GM13977 (cell line): Measurements from ENCODE around the gene ACP4.

Source experiments
- DNase-seq: peaks from one replicate; pipeline ENCODE4 v3.0.0; 2012; ENCODE audit warnings: low spot score
- in situ Hi-C: fragments of 300-500 bp; cut with MboI; formaldehyde crosslinking; loops from one replicate; pipeline ENCODE4 v1.12.0; 2022; ENCODE audit warnings: low sequenced_read_pairs, low pct_unique_long_range_greater_than_20kb, mixed read lengths, inconsistent platforms; ENCODE audit not compliant: unreplicated experiment
- TF ChIP-seq, protein P1 (sequence below): IDR thresholded peaks from 2 replicates; pipeline ENCODE4 v1.5.1; 2012; ENCODE audit warnings: mild to moderate bottlenecking, control low read depth; ENCODE audit not compliant: insufficient read depth; ENCODE audit errors: extremely low read depth, missing control alignments

The ACP4 gene

DNA sequence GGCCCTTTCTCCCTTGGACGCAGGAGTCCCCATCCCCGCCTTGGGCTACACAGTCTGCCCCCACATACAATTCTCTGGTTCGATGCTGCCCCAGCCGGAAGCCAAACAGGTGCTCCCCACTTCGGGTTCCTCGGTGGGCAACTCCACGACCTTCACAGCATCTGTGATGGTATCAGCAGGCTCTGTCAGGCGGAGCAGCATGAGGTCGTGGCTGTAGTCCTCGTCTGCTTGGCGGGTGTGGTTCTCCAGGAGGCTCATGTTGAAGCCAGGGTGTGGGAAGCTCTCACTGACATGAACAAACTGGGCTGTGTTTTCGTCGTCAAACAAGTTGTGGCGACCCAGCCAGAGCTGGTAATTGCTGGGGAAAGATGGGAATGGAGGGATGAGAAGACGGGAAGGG lies 29.9 kb downstream of the ACP4 start:
- in situ Hi-C loops, result no loop called here
- DNase-seq, result peak; percentile 30
- TF ChIP-seq, protein P1, sequence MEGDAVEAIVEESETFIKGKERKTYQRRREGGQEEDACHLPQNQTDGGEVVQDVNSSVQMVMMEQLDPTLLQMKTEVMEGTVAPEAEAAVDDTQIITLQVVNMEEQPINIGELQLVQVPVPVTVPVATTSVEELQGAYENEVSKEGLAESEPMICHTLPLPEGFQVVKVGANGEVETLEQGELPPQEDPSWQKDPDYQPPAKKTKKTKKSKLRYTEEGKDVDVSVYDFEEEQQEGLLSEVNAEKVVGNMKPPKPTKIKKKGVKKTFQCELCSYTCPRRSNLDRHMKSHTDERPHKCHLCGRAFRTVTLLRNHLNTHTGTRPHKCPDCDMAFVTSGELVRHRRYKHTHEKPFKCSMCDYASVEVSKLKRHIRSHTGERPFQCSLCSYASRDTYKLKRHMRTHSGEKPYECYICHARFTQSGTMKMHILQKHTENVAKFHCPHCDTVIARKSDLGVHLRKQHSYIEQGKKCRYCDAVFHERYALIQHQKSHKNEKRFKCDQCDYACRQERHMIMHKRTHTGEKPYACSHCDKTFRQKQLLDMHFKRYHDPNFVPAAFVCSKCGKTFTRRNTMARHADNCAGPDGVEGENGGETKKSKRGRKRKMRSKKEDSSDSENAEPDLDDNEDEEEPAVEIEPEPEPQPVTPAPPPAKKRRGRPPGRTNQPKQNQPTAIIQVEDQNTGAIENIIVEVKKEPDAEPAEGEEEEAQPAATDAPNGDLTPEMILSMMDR, result no peak

GRCh38 chr19:50820549-50821247 lies 30.5 kb downstream of the ACP4 start:
- DNase-seq, result peak; percentile 73

GRCh38 chr19:50821248-50821612 lies 31.0 kb downstream of the ACP4 start:
- in situ Hi-C loops, result no loop called here
- TF ChIP-seq, protein P1, result no peak
- DNase-seq, result no peak

More at GRCh38 chr19:50820549-50821247, 30.5 kb downstream of the ACP4 start:
- TF ChIP-seq, protein P1, result no peak
- in situ Hi-C loops, result no loop called here

GRCh38 chr19:50821622-50822021 lies 31.4 kb downstream of the ACP4 start:
- TF ChIP-seq, protein P1, result no peak

DNA sequence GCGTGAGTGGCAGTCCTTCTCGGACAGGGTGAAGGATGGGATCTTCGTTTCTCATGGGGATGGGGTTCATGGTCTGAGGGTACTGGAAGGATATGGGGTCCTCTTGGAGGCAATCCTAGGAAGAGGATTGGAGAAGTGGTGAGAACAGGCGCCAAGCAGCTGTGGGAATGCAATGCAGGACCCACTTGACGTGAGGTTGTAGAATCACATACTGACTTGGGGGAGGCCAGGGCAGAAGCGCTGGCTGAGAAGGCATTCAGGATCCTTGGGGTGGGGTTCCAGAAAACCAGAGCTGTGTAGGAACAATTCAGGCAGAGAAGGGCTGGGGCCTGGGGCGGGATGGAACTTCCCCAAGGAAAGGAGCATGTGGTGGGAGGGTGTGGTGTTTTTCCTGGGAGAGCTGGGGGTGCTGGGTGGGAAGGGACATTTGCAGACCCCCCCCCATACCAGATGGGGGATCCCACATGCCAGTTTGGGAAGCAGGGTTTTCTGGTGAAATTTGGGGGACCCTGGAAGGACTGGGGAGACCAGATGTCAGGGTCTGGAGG lies 32.5 kb downstream of the ACP4 start:
- in situ Hi-C loops, result no loop called here
- TF ChIP-seq, protein P1, result no peak
- DNase-seq, result no peak

More at GRCh38 chr19:50821622-50822021, 31.4 kb downstream of the ACP4 start:
- in situ Hi-C loops, result no loop called here
- DNase-seq, result no peak

DNA sequence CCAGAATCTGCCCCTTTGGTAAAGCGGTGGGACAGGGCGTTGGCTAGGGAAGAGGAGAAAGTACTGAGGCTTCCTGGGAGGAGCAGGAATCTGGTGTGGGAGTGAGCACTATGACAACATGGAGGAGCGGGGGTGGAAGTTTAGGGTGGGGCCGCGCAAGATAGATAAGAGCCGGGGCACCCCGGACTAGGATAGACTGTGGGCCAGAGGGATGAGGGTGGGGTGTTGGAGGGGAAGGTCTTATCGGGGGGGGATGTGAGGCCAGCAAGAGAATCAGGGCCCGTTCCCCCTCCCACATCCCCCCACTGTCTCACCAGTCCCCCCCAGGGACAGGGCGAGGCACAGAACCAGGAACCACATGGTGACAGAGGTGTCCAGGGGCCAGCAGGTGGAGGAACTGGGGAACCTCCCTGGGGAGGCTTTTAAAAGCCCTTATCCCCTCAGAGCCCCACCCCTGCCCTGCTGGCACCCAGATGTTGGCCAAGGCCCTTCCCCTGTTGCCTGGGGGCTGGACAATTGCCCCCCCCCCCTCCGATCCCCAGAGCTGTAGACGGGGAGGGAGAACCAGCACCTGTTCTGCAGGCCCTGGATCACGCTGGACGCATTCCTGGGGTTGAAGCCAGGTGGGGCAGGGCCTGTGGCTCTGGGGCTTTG lies 33.3 kb downstream of the ACP4 start, which contains the start of gene KLK1:
Gene KLK1 (minus strand): TSS at position 399 of the 654 bp plus-strand sequence. CDS start 39 bp downstream, at position 360.
- in situ Hi-C loops, result no loop called here
- DNase-seq, result peak; percentile 17
- TF ChIP-seq, protein P1, result no peak
